ENCODE results near the gene HAS3.

The HAS3 gene

GRCh38 chr16:69150146-69150865 lies 44.9 kb downstream of the HAS3 start:
- DNase-seq: peak in 1 of 2 experiments; percentile 47

- DNase-seq: no peak
Measured at GRCh38 chr16:69157196-69157595, 51.7 kb downstream of the HAS3 start.

GRCh38 chr16:69160192-69160591 lies 54.7 kb downstream of the HAS3 start:
- no peak for DNase-seq

- DNase-seq: no peak
Measured at GRCh38 chr16:69165584-69165983, 60.1 kb downstream of the HAS3 start.

GRCh38 chr16:69166221-69166833 lies 60.9 kb downstream of the HAS3 start:
- DNase-seq: no peak

- no peak for DNase-seq
Measured at GRCh38 chr16:69166946-69167930, 61.8 kb downstream of the HAS3 start.
